Measurements from ENCODE around the gene MALT1.

DNA sequence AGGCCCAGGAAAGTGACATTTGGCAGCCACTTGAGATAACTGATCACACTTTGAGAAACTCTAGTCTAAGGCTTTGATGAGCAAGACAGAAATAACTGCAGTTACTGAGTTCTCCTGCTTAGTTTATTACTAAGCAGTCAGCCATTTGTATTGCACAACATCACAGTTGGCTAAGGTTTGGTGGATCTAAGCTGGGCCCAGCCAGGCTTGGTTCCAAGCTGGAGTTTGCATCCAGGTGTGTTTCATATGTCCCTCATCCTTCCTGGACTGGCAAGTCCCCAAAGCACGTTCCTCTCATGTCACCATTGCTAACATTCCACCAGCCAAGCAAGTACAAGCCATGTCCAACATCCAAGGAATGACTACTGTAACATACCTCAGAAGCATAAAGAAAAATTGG is 122.1 kb downstream of the MALT1 start:
- TF ChIP-seq POLR2A (IDR thresholded peaks at IDR 0.05; ENCODE audit: low read depth, low read length) (no peak), POLR2AphosphoS5 (IDR thresholded peaks at IDR 0.05; ENCODE audit: low read depth, low read length) (no peak), TAF1 (IDR thresholded peaks at IDR 0.05; ENCODE audit: borderline replicate concordance, low read depth, low read length) (no peak)

Measured in GM12892 (cell line).